ENCODE results near the gene GH2.
"Not testable (repeated sequence)": the region's sequence is repeated elsewhere in the genome, so short reads cannot be mapped to it uniquely, and the experiment has no call there.

- TF ChIP-seq POLR2AphosphoS5 (IDR thresholded peaks at IDR 0.05; ENCODE audit: low read depth); REST (IDR thresholded peaks at IDR 0.05; ENCODE audit: unreplicated experiment): not testable (repeated sequence)
- TF ChIP-seq CTCF (conservative IDR thresholded peaks at IDR 0.05; ENCODE audit: low read depth in 2 of 2), result peak; percentile 42 to 56
Measured at GRCh38 chr17:63881337-63881736, 407 bp downstream of the GH2 start.

Data from GM23338 (cell line).